ENCODE results near the gene NR2C2.

NR2C2 gene

DNA sequence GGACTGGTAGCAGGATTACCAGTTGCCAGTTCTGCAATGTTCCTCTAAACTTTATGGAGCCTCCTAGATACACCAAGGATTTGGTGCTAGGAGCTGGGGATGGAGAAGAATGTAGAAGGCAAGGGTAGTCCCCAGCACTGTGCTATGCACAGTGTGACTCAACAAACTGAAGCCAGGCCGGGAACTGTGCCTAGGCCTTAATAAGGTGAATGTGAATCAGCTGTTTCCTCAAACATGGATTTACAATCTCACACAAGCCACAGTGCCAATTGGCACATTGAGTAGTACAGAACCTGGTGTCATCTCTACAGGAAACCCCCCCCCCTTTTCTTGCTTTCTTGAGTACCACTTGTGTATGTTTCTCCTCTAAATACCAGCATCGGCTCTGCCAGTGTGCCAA is 85.3 kb downstream of the NR2C2 start:
- no peak for DNase-seq

DNA sequence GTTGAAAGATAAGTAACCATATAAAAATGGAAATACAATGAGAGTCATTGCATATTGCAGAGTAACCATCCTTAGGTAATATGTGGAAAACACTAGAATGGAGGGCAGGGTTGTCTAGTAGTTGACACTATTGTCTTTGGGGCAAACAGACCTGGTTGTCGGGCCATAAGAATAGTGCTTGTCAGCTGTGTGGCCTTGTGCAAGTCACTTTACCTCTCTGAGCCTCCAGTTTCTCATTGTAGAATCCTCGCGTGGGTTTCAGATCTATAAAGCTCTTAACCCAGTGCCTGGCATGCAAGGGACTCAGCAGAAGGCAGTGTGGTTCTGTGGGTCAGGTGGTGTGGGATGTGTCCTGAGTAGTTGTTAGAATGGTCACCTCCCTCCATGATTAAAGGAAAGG is 85.7 kb downstream of the NR2C2 start:
- DNase-seq: no peak

DNA sequence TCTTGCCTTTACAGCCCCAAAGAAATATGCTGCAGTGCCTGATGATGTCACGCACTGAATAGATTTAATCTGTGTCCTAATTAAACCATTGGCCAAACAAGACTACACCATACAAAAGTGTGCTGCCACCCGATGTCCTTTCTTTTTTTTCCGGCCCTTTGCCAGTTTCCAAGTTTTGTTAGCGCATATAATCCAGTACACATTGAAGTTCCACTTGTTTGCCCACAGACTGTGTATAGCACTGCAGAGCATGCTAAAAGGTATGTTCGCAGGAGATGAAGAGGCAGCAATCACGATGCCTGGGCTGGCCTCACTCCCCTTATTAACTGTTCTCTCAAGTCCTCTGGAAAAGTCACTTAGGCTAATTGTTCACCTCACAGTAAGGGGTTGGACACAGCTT is 90.9 kb downstream of the NR2C2 start:
- DNase-seq: no peak

DNA sequence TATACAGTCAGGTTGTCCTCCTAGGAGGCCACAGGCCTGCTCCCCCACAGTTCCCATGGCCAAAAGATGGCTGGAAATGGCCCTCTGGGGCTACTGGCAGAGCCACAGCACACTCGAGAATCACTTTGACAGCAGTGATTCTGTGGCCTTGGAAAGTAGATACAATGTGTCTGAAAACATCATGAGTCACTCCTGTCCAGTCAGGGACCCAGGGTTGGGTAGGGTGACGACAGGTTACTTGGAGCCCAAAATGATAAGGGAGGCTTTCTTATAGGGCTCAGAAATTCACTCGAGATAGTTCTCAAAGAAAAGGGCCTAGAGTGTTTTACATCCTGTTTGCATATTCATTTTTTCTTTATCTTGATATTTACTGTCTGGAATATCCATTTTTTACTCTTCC is 93.5 kb downstream of the NR2C2 start:
- DNase-seq: no peak

DNA sequence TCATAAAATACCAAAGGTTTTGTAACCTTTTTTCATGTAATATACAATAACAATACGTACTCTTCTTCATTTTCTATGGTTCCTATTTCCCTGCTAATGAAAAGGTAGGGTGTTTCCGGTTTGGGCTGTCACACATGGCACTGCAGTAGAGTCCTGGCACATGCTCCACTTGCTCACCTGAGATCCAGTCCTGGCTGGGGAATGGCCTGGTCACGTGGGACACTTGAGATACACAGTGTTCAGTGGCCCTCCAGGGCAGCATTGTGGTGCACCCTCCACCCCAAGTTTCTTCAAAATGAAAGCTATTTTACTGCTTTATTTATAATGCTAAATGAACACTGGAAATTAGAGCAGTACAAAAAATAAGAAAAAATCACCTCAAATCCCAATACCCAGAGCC is 94.6 kb downstream of the NR2C2 start:
- DNase-seq: no peak

DNA sequence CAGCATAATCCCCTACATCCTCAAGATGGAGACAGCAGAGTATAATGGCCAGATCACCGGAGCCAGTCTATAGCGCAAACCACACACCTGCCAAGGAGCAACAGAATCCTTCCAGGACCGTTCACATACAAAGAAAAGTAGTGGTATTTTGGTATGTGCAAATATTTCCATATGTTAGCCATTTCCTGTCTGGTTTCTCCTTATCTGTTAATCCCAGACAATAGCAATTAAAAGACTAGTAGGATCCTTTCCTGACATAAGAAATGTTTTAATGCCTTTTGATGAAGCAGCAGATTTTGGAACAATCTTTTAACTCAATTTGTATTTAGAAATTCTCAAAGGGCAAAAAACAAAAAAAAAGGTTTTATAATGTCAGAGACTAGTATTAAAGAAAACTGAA is 95.6 kb downstream of the NR2C2 start:
- DNase-seq: no peak

DNA sequence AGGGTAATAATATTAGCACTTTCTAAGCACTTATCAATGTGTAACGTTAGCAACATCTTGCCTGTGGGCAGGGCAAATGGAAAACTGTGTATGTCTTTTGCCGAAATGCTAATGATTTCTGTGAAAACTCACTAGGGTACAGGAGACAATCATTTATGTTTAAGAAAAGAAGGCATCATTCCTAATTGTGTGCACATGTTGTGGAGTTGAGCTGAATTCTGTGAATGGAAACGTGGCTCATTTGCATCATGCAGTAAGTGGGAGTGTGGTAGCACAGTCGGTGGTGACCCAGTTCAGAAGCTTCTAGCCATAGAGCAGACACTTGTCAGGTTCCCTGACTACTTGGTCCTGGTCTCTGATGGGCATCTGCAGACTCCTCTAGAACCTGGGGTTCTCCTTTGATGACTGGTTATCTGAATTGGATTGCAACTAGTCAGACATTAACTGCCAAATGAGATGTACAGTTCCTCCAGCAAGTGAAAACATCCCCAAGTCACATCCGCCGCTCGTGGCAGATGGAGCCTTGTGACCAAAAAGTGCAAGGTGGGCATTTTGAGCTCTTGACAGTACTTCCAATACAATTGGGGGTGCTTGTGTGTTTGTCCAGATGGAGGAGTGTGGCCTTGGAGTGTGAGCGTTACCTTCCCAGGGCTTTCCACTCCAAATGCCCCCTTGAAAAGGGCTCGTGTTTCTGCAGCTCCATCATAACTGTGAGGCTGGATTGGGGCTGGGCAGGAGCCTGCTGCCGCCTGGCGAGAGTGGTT is 96.2 kb downstream of the NR2C2 start:
- DNase-seq: no peak

DNA sequence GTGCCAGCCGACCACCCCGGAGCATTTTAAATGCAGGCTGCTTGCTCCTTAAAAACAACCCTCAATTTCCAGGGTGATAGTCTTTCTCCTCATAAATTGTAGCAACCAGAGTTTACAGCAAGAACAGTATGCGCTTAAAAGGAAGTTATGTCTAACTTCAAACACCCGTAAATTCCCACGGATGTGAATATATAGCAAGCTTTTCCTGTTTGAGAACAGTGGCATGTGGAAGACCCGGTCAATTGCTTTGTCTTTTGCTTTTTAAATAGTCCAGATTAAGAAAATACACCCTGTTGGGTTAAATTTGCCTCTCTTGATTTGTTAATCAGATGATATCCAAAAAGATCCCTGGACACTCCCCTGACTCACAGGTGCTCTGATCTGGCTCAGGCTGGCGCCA is 96.9 kb downstream of the NR2C2 start:
- DNase-seq: no peak

DNA sequence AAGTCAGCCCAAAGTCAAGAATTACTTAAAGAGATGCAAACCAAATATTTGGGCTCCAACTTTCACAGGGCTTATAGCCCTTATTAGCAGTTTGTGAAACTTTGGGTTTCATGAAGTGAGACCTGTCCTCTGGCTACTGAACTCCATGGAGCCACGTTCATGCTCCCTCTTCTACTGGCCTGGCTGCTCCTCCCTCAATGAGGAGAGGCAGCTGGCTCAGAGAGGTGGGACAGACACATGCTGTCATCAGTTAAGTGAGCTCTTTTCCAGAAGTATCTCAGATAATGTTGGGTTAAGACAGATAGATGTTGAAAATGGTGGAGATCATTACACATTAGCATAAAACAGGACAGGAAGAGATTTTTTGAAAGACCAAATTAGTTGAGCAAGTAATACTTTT is 98.3 kb downstream of the NR2C2 start:
- no peak for DNase-seq

DNA sequence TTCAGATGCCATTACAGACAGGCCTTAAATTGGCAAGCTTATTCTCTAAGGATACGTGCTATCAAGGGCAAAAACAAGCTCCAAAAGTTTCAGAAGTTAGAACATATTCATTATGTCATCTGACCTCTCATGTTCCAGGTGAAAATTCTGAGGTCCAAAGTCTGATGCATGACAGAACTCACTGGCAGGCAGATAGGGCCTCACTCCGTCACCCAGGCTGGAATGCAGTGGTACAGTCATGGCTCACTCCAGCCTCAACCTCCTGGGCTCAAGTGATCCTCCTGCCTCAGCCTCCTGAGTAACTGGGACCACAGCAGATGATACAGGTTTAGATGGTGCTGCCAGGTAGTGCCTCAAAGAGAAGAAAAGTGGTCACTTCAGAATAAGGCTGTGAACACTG is 102.2 kb downstream of the NR2C2 start:
- no peak for DNase-seq

DNA sequence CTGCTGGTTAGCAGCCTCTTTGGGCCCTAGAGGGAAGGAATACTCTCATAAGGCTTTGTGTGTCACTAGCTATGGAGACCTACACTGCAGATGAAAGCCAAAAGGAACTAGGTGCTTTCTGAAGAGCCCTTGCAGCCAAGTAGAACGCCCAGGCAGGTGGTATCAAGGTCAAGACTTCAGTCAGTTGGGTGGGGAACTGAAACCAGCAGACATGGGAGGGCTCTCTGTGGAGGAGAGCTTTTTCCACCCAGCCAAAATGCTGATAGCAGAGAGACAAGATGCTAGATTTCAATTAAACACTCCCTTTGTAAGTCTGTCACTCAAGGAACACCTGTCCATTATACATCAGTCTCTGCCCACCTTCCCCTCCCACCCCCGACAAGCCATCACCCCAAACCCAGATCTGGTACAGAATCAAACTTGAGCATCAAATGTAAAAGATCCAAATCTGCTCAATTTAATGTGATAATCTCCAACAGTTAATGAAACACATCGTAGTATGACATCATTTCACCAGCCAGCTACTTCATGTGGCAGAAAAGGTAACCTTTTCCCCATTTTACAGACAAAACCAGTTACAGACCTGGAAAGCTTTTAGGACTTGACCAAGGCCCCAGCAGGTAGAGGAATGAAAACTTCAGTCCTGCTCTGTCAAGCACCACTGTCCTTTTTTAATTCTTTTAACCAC is 103.2 kb downstream of the NR2C2 start:
- no peak for DNase-seq

DNA sequence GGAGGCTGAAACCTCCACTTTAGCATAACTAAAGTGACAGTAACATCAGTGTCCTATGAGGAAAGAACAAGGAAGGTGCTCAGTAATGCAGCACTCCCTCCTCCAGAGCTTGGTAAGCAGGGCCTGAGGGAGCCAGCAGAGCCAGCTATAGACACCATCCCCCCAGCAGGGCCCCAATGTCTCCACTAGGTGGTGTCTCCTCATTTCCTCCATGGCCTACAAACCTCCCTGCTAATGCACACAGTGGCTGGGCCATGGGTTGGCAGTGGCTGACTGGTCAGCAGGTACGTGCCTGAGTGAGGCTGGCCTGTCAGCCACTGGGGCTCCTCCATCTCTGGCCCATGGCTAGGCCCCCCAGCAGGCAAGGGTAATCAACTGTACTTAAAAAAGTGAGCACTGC is 104.1 kb downstream of the NR2C2 start:
- peak; percentile 13 for DNase-seq

DNA sequence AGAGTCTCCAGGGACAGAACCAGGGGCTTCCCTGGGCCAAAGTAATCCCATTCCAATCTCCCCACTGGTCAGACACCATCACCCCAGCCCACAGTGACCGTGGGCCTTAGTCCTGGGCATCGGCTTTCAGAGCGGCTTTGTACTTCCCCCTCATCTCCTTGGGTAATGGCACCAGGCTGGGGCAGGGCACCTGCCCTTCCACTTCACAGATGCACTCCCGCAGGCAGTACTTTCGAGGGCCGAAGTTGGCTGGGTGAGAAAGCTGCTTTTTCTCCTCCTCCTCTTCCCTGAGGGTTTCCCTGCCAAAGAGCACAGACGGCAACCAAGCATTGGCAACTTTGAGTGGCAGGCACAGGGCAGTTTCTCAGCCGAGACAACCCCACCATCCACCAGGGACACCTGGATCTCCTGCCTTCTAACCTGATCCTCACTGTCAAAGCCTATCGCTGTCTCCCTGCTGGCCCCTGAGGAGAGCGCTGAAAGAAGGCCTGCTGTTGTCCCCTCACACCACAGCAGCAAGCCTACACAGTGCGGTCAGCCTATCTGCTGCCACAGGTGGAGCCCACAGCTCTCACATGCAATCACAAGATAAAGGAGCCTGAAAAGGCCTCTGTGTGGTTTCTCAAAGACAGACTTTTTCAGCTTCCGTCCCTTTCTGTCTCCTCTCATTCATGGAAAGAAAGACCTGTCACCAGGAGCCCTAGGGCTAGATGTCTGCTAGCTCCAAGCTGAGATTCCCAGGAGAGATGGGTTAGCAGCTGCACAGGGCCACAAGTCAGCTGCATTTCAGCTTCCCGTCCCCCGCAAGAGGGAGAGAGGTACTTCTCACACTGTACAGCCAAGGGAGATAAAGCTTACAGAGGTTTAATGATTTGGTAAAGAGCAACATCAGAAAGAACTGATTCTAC is 105.2 kb downstream of the NR2C2 start:
- DNase-seq: no peak

DNA sequence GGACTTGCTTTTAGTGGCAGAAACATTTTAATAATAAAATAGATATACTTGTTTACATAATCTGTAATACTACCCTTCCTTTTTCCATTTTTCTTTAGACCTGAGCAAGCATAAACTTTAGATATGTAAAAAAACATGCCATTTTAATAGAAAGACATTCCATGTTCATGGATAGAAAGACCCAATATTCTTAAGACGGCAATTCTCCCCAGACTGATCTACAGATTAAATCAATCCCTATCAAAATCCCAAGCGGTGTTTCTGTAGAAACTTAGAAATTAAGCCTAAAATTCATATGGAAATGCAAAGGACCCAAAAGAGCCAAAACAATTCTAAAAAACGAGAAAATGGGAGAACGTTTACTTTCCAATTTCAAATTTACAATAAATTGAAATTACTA is 106.2 kb downstream of the NR2C2 start:
- no peak for DNase-seq

DNA sequence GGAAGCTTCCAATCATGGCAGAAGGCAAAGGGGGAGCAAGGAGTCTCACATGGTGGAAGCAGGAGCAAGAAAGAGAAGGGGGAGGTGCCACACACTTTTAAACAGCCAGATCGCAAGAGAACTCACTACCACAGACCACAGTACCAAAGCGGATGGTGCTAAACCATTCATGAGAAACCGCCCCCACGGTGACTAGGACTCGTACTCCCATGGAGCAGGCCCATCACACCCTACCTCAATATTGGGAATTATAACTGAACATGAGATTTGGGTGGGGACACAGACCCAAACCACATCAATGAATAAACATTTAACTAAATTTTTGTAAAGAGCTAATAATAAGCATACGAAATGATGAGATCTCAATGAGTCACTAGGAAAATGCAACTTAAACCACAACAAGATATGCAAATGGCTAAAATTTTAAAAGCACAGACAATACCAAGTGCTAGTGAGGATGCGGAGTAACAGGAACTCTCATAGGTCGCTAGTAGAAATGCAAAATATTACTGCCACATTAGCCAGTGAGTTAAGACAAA is 107.7 kb downstream of the NR2C2 start:
- DNase-seq: peak; percentile 22

DNA sequence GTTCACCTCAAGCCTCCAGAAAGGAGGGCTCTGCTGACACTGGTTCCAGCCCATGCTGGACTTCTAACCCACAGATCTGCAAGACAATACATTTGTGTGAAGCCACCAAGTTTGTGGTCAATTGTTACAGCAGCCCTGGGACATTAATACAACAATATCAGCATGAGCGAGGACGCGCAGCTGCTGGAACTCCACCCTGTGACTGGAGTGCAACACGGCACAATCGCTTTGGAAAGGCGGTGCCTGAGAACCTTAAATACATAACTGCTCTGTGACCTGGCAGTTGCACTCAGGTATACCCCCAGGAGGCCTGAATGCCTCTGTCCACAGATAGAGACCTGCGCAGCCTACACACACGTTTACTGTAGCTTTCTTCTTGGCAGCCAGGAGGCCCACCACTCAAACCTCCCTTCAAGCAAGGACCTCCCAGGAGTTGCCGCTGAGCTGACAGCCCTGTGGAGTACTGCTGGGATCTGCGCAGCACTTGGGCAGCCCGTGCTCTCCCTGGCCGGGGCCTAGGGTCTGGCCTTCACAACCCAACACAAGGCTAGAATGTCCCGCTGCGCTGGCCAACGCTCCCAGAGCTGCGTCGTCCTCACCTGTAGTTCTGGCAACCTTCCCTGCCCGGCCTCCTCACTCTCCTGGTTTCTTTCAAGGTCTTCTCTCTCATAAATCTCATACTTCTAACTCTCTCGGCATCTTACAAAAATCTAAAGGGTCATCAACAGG is 109.5 kb downstream of the NR2C2 start:
- DNase-seq: no peak

DNA sequence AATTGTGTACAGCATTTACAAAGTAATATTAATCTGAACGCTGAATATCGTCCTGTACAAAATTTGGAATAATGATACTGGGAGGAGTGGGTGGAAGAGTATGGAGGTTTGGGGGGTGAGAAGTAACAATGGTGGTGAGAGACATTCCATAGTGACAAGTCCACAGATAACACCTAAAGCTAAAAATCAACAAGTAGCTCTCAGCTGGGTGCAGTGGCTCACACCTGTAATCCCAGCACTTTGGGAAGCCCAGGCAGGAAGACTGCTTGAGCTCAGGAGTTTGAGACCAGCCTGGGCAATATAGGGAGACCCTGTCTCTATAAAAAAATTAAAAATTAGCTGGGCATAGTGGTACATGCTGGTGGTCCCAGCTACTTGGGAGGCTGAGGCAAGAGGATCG is 112.6 kb downstream of the NR2C2 start:
- no peak for DNase-seq

DNA sequence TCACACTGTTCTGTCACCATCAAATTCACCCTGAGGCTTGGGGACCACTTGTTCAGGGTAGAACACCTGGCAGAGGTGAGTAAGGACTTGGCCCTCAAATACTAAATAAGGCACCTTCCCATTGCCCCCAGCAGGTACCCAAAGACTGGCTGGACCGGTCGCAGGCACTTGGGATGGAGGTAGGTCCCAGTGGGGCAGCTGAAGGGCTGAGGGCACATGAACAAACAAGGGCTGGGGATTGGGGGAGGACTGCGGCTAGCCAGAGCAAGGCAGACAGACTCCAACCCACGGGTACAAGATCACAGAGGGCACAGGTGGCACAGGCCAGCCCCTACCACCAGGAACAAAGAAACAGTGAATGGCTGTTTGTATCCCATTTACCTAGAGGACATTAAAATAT is 115.9 kb downstream of the NR2C2 start:
- no peak for DNase-seq

DNA sequence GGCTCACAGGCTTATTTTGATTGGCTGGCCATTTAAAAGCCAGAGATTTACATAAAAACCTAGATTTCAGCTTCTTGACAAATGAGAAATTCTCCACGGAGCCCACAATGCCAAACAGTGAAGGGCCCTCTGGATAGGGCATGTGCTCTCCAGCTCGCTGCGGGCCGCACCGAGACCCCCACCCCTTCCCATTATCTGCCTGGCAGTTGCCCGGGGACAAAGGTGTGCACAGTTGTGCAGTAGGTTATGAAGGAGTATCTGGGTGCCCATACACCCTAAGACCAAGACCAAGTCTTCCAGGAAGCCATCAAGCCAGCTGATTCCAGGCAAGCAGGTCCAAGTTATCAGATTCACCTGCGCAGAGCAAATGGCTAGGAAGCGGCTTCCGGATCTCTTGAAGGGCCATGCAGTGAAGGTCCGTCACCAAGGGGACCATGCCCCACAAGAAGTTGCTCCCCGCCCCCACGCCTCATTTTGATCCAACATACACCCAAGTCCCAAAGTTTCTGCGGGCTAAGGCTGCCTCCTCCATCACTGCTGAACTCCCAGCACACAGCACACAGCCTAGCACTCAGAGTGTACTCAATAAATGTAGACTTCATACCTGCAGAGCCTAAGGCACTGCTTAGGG is 116.4 kb downstream of the NR2C2 start:
- DNase-seq: no peak

DNA sequence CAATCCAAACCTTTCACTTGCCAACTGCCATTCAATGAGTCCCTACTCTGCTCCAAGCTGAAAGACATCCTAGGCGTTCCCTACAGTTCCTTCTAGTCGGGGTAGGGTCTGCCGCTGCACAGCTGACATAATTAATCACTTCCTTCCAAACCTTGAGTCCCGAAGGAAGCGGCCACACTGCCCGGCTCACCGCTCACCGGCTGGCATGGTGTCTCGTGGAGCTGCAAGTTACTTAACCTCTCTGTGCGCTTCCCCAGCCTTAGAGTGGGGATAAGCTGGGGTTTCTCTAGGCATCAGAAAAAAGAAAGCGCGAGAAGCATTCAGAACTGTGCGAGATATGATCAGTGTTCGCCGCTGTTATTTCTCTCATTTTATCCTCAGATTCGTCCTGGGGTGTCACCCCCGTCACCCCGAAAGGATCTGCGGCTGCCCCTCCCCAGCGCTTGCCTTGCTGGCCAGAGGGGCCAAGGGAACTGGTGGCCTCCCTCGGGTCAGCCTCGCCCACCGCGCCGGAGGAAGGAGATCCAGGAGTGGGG is 117.0 kb downstream of the NR2C2 start:
- peak; percentile 7 for DNase-seq

DNA sequence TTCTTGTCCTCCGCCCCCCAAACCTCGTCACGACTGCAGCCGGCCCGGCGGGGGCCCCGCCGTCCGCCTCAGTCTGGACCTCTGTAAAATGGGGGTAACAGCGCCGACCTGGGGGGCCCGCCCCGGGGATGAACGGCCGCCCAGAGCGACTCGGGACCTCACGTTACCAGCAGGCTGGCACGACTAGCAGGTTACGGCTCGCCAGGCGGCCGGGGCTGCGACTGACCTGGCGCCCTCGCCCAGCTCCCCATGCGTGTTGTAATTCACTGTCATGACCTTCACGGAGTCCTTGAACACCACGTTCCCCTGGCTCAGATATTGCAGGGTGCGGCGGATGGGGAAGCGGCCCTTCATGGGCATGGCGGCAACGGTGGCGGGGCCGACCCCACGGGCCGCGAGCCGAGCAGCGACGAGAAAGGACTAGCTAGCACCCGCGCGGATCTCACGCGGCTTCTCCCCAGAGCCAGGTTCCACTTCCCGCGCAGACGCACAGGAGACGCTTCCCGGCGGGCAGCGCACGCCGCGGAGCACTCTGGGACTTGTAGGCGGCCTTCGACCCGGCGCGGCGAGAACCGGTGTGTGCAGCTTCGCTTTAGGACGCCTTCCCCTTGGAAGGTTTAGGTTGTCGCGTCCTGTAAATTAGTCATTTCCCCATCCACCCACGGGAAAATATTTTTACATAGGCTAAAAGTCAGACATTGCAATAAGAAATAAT is 117.6 kb downstream of the NR2C2 start, which contains the start of gene MRPS25:
TSS of gene MRPS25 (minus strand) at position 481 of the 715 bp plus-strand sequence. CDS start at position 360, 121 bp downstream.
- DNase-seq: peak; percentile 82

Measured in T-helper 9 cell (primary cell).